CD4-positive, CD25-positive, alpha-beta regulatory T cell (primary cell): ENCODE results near the gene CHRM5. TPM values are rescaled to one million over a fixed set of nuclear protein-coding genes. Genes with fewer than 3 reads are reported as not detected.

Experiments
- ATAC-seq, 2 donors: fragments of 150-1000 bp; cut with Tn5 transposase; one replicate each; pipeline ENCODE4 v1.10.0; 2021; ENCODE audit warnings: low read depth in 2 of 2, moderate number of reproducible peaks in 2 of 2, moderate library complexity in 1 of 2
- DNase-seq, 3 donors: peaks; one replicate each; pipeline versions ENCODE4 v3.0.0 to v3.0.0-alpha.2; 2012 to 2022; ENCODE audit warnings: mixed read lengths in 1 of 3
- H3K27ac ChIP-seq: one replicate; pipeline ENCODE4 v1.7.0; 2013; ENCODE audit warnings: mild to moderate bottlenecking, low read length; ENCODE audit not compliant: insufficient read depth, poor library complexity, severe bottlenecking
- H3K27me3 ChIP-seq: one replicate; pipeline ENCODE4 v1.7.0; 2013; ENCODE audit warnings: low read length; ENCODE audit not compliant: control insufficient read depth, insufficient read depth
- H3K36me3 ChIP-seq: one replicate; pipeline ENCODE4 v1.7.0; 2013; ENCODE audit warnings: mild to moderate bottlenecking, low read length, moderate library complexity; ENCODE audit not compliant: control insufficient read depth, insufficient read depth
- H3K4me1 ChIP-seq: 2 replicates; pipeline ENCODE4 v1.7.0; 2013; ENCODE audit warnings: mild to moderate bottlenecking, low read length; ENCODE audit not compliant: insufficient read depth, control insufficient read depth, poor library complexity, severe bottlenecking
- H3K4me3 ChIP-seq: one replicate; pipeline ENCODE4 v1.7.0; 2013; ENCODE audit warnings: low read depth, mild to moderate bottlenecking, low read length, moderate library complexity
- H3K9me3 ChIP-seq, 2 experiments: 1 replicate in 1 of 2; 2 replicates in 1 of 2; pipeline ENCODE4 v1.7.0; 2013; ENCODE audit warnings: low read length in 2 of 2, mild to moderate bottlenecking in 1 of 2, moderate library complexity in 1 of 2; ENCODE audit not compliant: control insufficient read depth in 2 of 2
- H3K27ac Mint-ChIP-seq, 3 donors: one replicate each; pipeline ENCODE4 v1.8.0; 2020 to 2022; ENCODE audit warnings: mild to moderate bottlenecking in 3 of 3, mixed read lengths in 3 of 3, moderate library complexity in 2 of 3
- H3K27me3 Mint-ChIP-seq: one replicate; pipeline ENCODE4 v1.8.0; 2022; ENCODE audit warnings: mild to moderate bottlenecking, mixed read lengths
- H3K36me3 Mint-ChIP-seq: one replicate; pipeline ENCODE4 v1.8.0; 2020; ENCODE audit warnings: mixed read lengths
- H3K4me1 Mint-ChIP-seq, 4 donors: one replicate each; pipeline ENCODE4 v1.8.0; 2020 to 2022; ENCODE audit warnings: mixed read lengths in 4 of 4, mild to moderate bottlenecking in 1 of 4
- H3K4me3 Mint-ChIP-seq, 4 donors: one replicate each; pipeline ENCODE4 v1.8.0; 2020 to 2022; ENCODE audit warnings: mild to moderate bottlenecking in 4 of 4, mixed read lengths in 4 of 4, moderate library complexity in 3 of 4
- H3K9me3 Mint-ChIP-seq, 7 donors: one replicate each; pipeline ENCODE4 v1.8.0; 2020 to 2022; ENCODE audit warnings: mixed read lengths in 7 of 7, mild to moderate bottlenecking in 3 of 7, moderate library complexity in 2 of 7
- polyA plus RNA-seq, 4 donors: library from polyadenylated mRNA; unstranded; fragments of 300-500 nt; fragmentation: Illumina TruSeq; gene quantifications; one replicate each; pipeline ENCODE4 v1.2.3, GENCODE V29; 2021
- total RNA-seq: library from RNA; stranded (reverse); gene quantifications from one replicate; pipeline ENCODE4 v1.2.3, GENCODE V29; 2022

Gene CHRM5
- total and polyA plus RNA-seq, 5 donors from 2014 or later = not detected

- no peaks in the 10 kb centered on the region for H3K36me3 ChIP-seq
- Mint-ChIP-seq H3K9me3 (no peaks in the 10 kb centered on the region), H3K36me3 (peaks cover 14% of the 10 kb centered on the region), H3K4me1 (peaks cover 0 to 9% (median 7%) of the 10 kb centered on the region in 4 donors), H3K27ac (no peak overlapping the region), H3K4me3 (peak overlapping the region in 1 of 4 donors; percentile 0), H3K27me3 (no peaks in the 10 kb centered on the region)
- H3K27me3 ChIP-seq = no peaks in the 10 kb centered on the region
- H3K4me1 ChIP-seq = no peaks in the 10 kb centered on the region
- no peak for ATAC-seq
- H3K27ac ChIP-seq = no peak overlapping the region
- no peak for DNase-seq
- no peaks in the 10 kb centered on the region for H3K9me3 ChIP-seq
- no peak overlapping the region for H3K4me3 ChIP-seq
Observed at GRCh38 chr15:34031987-34032760, 63.9 kb downstream of the CHRM5 start.

DNA sequence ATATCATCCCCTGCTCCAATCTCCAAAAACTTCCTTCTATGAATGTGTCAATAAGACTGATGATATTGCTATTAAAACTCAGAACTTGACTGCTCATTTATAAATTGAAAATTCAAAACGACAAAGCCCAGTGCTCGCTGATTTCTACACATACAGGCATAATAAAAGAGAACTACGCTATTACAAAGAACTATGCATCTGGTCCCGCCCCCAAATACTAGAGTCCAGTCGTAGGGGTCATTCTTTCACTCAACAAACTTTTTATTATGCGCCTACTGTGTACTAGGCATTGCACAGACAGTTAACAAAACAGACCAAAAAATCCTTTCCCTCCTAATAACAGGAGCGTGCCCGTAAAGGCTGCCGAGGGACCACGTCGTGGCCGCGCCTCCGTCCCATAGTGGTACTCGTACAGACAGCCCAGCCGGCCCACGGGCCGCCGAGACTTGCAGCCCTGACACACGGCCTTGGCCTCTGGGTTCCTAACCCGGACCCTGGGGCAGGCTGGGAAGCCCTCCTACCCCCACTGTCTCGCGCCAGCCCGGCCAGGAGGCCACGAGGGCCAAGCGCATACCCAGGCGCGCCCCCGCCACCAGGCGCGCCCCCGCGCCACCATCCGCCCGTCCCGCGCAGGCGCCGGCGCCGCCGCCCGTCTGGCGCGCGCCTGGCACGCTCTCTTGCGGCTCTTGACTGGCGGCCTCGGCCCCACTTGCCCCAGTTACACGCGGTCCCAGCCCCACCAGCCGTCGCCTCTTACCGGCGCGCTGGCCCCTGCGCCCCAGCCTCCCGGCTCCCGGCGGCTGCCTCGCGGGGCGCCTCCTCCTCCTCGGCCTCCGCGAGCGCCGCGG is 70.0 kb downstream of the CHRM5 start:
- H3K36me3 Mint-ChIP-seq = no peaks in the 10 kb centered on the region
- Histone ChIP-seq H3K27me3 (no peaks in the 10 kb centered on the region), H3K27ac (peak overlapping the region; percentile 74), H3K4me3 (peak overlapping the region; percentile 94), H3K9me3 (no peaks in the 10 kb centered on the region), H3K4me1 (peaks cover 16% of the 10 kb centered on the region), H3K36me3 (no peaks in the 10 kb centered on the region)
- peak; percentile 47 to 82 (median 73) for DNase-seq
- no peaks in the 10 kb centered on the region for H3K27me3 Mint-ChIP-seq
- peak overlapping the region; percentile 86 to 97 (median 93) for H3K27ac Mint-ChIP-seq
- H3K4me1 Mint-ChIP-seq = peaks cover 9 to 25% (median 13%) of the 10 kb centered on the region in 4 donors
- peaks cover 0 to 1% (median 0%) of the 10 kb centered on the region in 7 donors for H3K9me3 Mint-ChIP-seq
- peak; percentile 81 to 84 for ATAC-seq
- H3K4me3 Mint-ChIP-seq = peak overlapping the region; percentile 86 to 96 (median 93)

DNA sequence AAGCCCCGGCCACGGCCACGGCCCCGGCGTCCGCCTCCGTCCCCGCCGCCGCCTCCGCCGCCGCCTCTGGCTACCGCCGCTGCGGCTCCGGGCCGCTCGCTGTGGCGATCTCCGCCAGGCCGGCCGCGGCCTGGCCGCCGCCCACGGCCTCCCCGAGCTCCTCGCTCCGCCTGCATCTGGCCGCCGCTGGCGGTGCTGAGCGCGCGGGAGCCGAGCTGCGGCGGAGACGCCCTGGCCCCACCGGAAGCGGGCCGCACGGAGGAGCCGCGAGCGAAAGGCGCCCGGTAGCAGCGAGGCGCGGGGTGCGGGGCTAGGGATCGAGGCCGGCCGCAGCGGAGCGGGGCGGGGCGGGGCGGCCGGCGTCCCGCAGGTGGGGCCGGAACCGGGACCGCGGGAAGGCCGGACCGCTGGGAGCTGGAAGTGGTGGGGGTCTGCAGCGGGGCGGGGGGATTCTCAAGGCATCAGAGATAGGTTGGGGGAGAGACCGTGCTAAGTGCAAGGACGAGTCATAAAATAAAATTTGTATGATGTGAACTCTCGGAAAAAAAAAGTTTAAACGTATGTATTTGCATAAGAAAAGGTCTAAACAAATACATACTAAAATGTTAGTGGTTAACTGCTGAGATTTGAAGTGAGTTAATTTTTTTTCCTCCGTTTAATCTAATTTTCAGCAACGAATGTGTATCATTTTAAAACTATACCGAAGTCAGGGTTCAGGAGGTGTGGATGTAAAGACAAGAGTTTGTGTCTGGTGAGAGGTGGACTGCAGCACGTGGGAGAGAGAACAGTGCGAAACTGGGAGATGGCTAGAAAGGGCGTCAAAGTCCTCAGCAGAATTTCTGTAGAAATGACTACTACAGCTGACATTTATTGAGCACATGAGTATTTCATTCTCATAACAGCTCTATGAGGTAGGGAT is 70.8 kb downstream of the CHRM5 start, which contains the start of gene AVEN:
TSS of gene AVEN (minus strand) at position 334 of the 919 bp plus-strand sequence. CDS start at position 176, 158 bp downstream.
- Histone ChIP-seq H3K4me3 (peak within 1 kb of the TSS; percentile 94), H3K9me3 (no peaks in the 10 kb centered on the region), H3K36me3 (no peaks in the 10 kb centered on the region), H3K27me3 (no peaks in the 10 kb centered on the region), H3K4me1 (peaks cover 16% of the 10 kb centered on the region), H3K27ac (peak within 1 kb of the TSS; percentile 74)
- ATAC-seq (peak; percentile 71 to 73), DNase-seq (peak; percentile 29 to 78 (median 61))
- Mint-ChIP-seq H3K9me3 (peaks cover 0 to 1% (median 0%) of the 10 kb centered on the region in 7 donors), H3K36me3 (no peaks in the 10 kb centered on the region), H3K4me1 (peaks cover 9 to 25% (median 13%) of the 10 kb centered on the region in 4 donors), H3K4me3 (peak within 1 kb of the TSS; percentile 86 to 98 (median 96)), H3K27me3 (no peaks in the 10 kb centered on the region), H3K27ac (peak within 1 kb of the TSS; percentile 93 to 97 (median 95))

DNA sequence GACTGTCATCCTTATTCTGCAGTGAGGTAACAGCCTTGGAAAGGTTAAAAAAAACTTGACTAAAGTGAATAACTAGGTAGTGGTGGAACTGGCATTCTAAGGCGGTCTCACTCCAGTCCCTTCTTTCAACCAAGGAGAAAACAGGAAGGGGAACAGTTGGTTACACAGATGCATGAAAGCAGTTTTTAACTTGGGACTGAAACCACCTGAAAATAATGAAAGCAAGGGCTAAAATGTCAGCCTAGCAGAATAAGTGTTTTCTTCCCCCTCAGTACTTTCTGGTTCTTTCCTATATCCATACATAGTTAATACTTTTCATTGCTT is 71.5 kb downstream of the CHRM5 start:
- DNase-seq = no peak
- no peaks in the 10 kb centered on the region for H3K27me3 ChIP-seq
- peak overlapping the region; percentile 37 for H3K27ac ChIP-seq
- peaks cover 16% of the 10 kb centered on the region for H3K4me1 ChIP-seq
- Mint-ChIP-seq H3K27ac (peak overlapping the region; percentile 64 to 97 (median 95)), H3K9me3 (peaks cover 0 to 1% (median 0%) of the 10 kb centered on the region in 7 donors), H3K4me3 (peak overlapping the region; percentile 76 to 98 (median 94)), H3K4me1 (peaks cover 9 to 25% (median 13%) of the 10 kb centered on the region in 4 donors), H3K36me3 (no peaks in the 10 kb centered on the region), H3K27me3 (no peaks in the 10 kb centered on the region)
- H3K4me3 ChIP-seq = peak overlapping the region; percentile 77
- no peaks in the 10 kb centered on the region for H3K36me3 ChIP-seq
- no peak for ATAC-seq
- H3K9me3 ChIP-seq = no peaks in the 10 kb centered on the region

GRCh38 chr15:34043391-34043790 is 75.1 kb downstream of the CHRM5 start:
- Histone ChIP-seq H3K4me3 (no peak overlapping the region), H3K27ac (no peak overlapping the region), H3K9me3 (no peaks in the 10 kb centered on the region), H3K36me3 (no peaks in the 10 kb centered on the region), H3K4me1 (peaks cover 9% of the 10 kb centered on the region), H3K27me3 (no peaks in the 10 kb centered on the region)
- Mint-ChIP-seq H3K27me3 (no peaks in the 10 kb centered on the region), H3K27ac (no peak overlapping the region), H3K36me3 (no peaks in the 10 kb centered on the region), H3K9me3 (peaks cover 0 to 1% (median 0%) of the 10 kb centered on the region in 7 donors), H3K4me3 (no peak overlapping the region), H3K4me1 (peaks cover 5 to 15% (median 10%) of the 10 kb centered on the region in 4 donors)
- DNase-seq = no peak
- no peak for ATAC-seq

GRCh38 chr15:34043813-34044212 is 75.5 kb downstream of the CHRM5 start:
- Mint-ChIP-seq H3K4me3 (peak overlapping the region in 1 of 4 donors; percentile 55), H3K36me3 (no peaks in the 10 kb centered on the region), H3K27ac (peak overlapping the region in 1 of 3 donors; percentile 1), H3K9me3 (peaks cover 0 to 1% (median 0%) of the 10 kb centered on the region in 7 donors), H3K27me3 (no peaks in the 10 kb centered on the region), H3K4me1 (peaks cover 5 to 15% (median 10%) of the 10 kb centered on the region in 4 donors)
- H3K36me3 ChIP-seq = no peaks in the 10 kb centered on the region
- no peak overlapping the region for H3K4me3 ChIP-seq
- peaks cover 9% of the 10 kb centered on the region for H3K4me1 ChIP-seq
- H3K27ac ChIP-seq = no peak overlapping the region
- no peaks in the 10 kb centered on the region for H3K9me3 ChIP-seq
- H3K27me3 ChIP-seq = no peaks in the 10 kb centered on the region
- ATAC-seq = no peak
- DNase-seq = no peak
